LoVo (cell line): ENCODE data around the gene LARP6.
"Not testable (repeated sequence)": the region's sequence is repeated elsewhere in the genome, so short reads cannot be mapped to it uniquely, and the experiment has no call there.

Experiments used
- DNase-seq: peaks from one replicate; pipeline ENCODE4 v3.0.0-alpha.2; 2016; ENCODE audit warnings: low spot score

The LARP6 gene

DNA sequence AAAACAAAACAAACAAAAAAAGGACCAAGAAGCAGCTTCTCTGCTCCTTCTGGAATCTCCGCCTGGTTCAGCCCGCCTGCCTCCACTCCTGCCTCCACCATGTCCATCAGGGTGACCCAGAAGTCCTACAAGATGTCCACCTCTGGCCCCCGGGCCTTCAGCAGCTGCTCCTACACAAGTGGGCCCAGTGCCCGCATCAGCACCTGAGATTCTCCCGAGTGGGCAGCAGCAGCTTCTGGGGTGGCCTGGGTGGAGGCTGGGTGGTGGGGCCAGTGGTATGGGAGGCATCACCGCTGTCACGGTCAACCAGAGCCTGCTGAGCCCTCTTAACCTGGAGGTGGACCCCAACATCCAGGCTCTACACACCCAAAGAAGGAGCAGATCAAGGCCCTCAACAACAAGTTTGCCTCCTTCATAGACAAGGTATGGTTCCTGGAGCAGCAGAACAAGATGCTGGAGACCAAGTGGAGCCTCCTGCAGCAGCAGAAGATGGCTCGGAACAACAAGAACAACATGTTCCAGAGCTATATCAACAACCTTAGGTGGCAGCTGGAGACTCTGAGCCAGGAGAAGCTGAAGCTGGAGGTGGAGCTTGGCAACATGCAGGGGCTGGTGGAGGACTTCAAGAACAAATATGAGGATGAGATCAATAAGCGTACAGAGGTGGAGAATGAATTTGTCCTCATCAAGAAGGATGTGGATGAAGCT lies 4.8 kb upstream of the LARP6 start:
- not testable (repeated sequence) for DNase-seq

DNA sequence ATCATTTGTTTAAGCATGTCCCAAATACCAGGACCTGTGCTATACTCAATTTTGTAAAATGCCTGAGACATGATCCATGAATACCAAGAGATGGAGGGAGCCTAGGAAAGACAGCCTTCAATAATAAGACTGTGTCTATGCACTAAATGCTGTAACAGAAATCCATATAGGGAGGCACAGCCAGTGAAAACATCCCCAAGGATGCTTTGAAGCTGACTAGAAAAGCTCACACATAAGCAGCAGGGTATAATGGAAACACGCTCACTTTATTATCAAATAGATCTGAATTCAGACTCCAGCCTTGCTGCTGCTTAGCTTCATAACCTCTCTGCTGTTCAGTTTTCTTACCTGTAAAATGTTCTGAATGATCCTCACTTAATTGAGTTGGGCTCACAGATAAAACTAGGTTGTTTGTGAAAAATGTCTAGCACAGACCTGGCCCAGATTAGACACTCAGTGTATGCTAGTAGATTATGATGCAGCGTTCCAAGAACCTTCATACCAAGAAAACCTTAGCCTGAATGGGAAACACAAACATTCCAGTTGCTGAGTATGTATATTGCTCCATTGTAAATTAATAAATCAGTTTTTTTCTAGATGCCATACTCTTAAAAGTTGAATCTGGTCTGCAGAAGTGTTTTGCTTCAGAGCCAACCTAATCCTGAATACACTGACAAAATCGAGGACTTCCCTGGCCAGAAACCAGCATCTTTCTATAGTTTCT lies 3.8 kb upstream of the LARP6 start:
- DNase-seq, result no peak

- DNase-seq, result peak; percentile 92
Observed at GRCh38 chr15:70856884-70857561, 3.1 kb upstream of the LARP6 start.

DNA sequence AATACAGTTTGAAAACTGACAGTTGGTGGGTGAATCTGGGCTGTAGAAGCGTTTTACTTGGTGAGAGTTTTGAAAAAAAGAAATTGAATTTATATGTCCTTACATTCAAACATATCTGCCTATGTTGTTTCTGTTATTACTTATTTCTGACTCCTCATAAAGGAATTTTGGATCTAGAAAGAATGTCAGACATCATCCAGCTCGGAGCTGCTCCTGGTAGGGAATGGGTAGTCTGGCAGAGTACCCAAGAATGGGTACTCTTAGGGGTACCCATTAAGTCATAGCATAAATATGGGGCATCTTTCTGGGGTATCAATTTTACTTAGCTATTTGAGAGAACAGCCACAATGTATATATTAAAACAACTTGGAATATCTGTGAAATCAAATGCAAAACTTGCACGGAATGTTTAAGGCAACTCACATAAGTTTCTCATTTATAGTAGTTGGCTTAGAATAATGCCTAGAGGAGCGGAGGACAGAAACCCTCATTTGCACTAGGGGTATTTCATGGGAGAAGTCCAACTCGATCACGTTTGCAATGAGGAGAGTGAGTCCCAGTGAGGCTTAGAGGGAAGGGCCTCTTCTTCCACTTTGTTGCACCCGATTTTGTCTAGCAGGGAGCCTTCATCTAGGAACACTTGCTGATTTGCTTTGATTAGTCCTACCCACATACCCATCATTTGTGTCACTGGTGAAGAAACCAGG lies 2.4 kb upstream of the LARP6 start:
- DNase-seq, result no peak

- DNase-seq, result no peak
Observed at GRCh38 chr15:70855764-70856163, 1.8 kb upstream of the LARP6 start.

- DNase-seq, result peak; percentile 24
Observed at GRCh38 chr15:70854666-70854976, 664 bp upstream of the LARP6 start.

- no peak for DNase-seq
Observed at GRCh38 chr15:70853318-70853972, 512 bp downstream of the LARP6 start.

- no peak for DNase-seq
Observed at GRCh38 chr15:70852501-70853317, 1.2 kb downstream of the LARP6 start.

DNA sequence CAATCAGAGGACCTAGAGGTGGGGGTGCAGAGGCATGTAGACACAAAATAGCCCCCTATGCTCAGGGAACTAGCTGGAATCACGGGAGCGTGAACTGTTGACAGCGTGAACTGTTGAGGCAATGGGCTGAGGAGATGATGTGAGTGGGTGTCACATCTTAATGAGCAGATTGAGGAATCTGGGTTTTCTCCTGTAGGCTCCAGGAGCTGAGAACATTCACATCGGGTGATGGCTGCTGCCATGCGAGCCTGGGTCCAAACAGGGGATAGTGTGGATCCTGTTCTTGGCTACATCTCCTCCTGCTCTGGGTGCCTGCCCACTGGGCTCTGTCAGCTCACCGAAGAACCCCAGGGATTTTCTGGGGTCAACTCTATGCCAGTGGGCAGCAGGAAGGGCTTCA lies 2.1 kb downstream of the LARP6 start:
- DNase-seq, result no peak

DNA sequence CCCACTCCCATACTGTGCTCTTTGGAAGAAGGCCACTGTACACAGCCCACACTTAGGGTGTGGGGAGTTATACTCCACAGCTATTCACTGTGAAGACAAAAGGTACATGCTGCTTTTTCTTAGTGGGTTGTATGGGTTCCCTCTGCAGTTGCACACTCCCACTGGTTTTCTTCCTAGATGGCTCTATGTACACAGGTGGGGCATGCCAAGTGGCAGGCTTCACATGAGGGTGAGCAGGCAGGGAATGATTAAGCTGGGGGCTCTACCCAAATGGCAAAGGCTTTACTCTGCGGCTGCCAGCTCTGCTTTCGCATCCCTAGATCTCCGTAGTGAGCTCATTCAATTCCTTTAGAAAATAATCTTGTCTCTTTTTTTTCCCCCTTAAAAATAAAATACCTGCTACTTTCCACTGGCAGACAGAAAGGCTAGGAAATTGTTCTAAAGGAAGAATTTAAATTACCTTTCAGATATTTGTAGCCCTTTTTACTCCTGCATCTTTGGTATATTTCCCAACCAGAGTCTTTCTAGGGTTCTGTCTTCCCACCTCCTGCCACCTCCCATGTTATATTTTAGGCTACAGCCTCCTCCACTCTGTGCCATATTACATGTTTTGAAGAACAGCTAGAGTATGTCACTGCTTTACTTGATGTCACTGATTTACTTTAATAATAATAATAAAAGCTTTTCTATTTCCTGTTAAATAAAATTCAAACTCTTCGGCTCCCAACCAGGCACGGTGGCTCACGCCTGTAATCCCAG lies 8.2 kb downstream of the LARP6 start:
- no peak for DNase-seq

GRCh38 chr15:70837476-70837875 lies 16.5 kb downstream of the LARP6 start:
- DNase-seq, result no peak

DNA sequence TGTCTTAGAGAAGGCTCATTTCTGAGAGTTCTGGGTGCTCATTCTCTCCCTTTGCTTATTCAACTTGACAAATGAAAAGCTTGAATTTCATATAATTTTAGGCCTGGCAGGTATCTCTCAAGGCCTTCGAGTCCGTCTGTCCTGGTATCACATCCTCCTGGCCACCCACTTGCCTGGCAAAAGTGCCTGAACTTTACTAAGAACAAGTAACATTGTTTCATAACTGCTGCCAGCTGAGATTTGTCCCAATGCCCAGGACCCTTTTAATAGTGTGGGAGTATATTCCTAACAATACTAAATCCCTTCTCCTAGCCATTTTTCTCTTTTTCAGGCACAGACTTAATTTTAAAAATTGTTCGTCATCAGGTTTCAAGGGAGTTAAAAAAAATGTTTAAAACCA lies 18.1 kb downstream of the LARP6 start:
- no peak for DNase-seq

- DNase-seq, result no peak
Observed at GRCh38 chr15:70835415-70835814, 18.5 kb downstream of the LARP6 start.

DNA sequence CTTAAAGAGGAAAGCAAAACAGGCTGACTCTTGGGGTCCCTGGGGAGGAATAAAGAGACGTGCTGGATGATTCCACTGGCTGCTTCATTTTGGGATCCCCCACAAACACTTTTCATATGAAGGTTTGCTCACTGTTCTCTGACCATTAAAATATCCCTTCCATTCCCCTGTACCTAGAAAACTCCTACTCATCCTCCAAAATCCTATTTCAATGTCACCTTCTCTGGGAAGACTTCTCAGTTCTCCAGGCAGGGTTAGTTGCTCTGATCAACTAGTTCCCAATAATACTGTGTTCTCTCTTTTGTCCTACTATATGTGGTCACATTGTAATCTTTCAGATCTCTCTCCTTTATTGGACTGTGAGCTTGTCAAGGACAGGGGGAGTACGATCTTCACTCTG lies 19.0 kb downstream of the LARP6 start:
- no peak for DNase-seq

DNA sequence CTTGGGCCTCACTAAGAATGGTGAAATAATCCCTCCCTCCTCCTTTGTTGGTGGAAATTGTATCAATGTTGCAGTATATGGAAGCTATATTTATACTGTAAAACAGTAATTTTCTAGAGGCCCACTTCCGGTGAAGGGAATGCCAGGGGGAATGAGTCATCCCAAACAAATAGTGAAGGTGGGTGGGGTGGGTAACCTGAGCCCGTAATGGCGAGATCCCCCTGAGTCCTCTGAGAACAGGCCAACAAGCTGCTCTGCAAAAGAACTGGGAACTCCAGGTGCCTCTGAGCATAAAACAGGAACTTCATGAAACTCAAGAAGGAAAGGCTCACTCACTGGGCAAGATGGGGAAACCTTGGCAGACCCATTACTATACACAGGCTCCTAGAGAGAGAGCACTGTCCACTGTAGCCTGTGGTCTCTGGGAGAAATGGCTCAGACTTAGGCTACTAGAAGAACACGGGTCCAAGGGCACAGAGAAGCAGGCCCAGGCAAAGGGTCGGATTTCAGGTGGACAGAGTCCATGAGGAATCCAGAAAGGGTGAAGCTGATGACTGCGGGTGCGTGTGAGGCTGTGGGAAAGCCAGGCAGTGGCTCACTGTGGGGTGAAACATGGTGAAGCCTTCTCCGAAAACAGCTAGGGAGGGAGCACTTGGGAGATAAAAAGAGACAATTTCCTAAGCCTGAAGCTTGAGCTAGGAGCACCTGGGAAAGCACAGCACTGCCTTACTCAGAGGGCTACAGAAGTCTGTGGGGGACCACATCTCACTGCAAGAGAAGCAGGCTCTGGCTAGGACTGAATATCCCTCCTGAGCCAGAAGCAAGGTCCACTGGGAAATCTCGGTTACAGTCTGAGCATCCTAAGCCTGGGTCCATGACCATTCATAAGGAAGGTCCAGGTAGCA lies 19.8 kb downstream of the LARP6 start:
- DNase-seq, result peak; percentile 78

GRCh38 chr15:70833422-70833821 lies 20.5 kb downstream of the LARP6 start:
- DNase-seq, result no peak

DNA sequence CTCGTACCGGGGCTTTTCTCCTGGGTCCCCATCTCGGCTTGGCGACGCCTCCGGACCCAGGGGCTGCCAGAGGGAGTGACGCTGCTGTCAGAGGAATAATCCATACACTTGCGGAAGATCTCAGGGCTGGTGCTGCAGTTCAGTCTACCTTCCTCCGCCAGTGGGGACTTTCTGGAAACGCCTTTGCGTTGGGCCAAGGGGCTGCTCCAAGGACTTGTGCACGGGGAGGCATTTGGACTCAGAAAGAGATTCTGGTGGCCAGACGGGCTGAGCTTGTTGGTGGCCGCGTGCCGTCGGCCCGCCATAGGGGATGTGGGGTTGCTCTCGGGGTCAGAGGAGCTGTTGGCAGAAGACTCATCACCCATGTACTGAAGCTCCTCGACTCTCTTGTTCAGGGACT lies 21.8 kb downstream of the LARP6 start:
- no peak for DNase-seq

GRCh38 chr15:70831094-70831911 lies 22.7 kb downstream of the LARP6 start:
- DNase-seq, result no peak

DNA sequence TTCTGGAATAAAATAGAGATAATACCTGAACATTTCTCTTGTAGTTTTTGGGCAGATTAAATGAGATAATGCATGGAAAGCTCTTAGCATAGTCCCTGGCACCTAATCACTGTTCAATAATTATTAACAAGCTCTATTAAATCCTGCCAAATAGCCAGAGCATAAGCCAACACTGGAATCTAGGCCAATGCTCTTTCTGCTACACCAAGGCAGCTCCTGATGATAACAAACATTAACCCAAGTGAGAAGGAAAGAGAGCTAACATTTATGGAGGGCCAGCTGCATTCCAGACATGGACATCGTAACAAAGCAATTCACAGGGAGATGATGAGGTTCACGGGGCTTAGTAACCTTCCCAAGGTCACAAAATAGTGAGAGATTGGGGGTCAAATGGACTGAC lies 23.3 kb downstream of the LARP6 start:
- DNase-seq, result no peak
